LNCaP clone FGC (cell line): ENCODE measurements around the gene USP9Y.
"Not testable (repeated sequence)": the region's sequence is repeated elsewhere in the genome, so short reads cannot be mapped to it uniquely, and the experiment has no call there.

ENCODE experiments used
- DNase-seq: peaks from one replicate; pipeline ENCODE4 v3.0.0-alpha.2; 2011; ENCODE audit warnings: low read depth
- H3K4me3 ChIP-seq: 2 replicates; pipeline ENCODE4 v1.5.1; 2011; ENCODE audit warnings: mild to moderate bottlenecking, low read depth, low read length, control low read depth
- CTCF ChIP-seq: IDR thresholded peaks from 2 replicates; pipeline ENCODE4 v1.5.1; 2012; ENCODE audit warnings: mild to moderate bottlenecking; ENCODE audit not compliant: control insufficient read depth, insufficient read depth; ENCODE audit errors: extremely low read depth

Gene USP9Y

GRCh38 chrY:12701181-12701695 lies at the start of gene USP9Y:
Gene USP9Y (plus strand): TSS chrY:12701231. CDS start chrY:12709448, 8,217 bp downstream.
- H3K4me3 ChIP-seq = no peak within 1 kb of the TSS
- DNase-seq = no peak
- no peak for TF ChIP-seq CTCF

- TF ChIP-seq CTCF = no peak
- no peak overlapping the region for H3K4me3 ChIP-seq
- DNase-seq = no peak
Measured at GRCh38 chrY:12651621-12652036, 49.4 kb upstream of the USP9Y start.

- DNase-seq = peak; percentile 52
- H3K4me3 ChIP-seq = peak overlapping the region; percentile 90
Measured at GRCh38 chrY:12661745-12662681, 39.0 kb upstream of the USP9Y start.

GRCh38 chrY:12662745-12663591 lies 38.1 kb upstream of the USP9Y start:
- no peak for TF ChIP-seq CTCF
- DNase-seq = peak; percentile 64
- peak overlapping the region; percentile 90 for H3K4me3 ChIP-seq

More at GRCh38 chrY:12661745-12662681, 39.0 kb upstream of the USP9Y start:
- no peak for TF ChIP-seq CTCF

GRCh38 chrY:12663845-12664244 lies 37.2 kb upstream of the USP9Y start:
- DNase-seq = not testable (repeated sequence)
- peak overlapping the region; percentile 90 for H3K4me3 ChIP-seq

GRCh38 chrY:12678111-12678510 lies 22.9 kb upstream of the USP9Y start:
- no peak for TF ChIP-seq CTCF
- no peak overlapping the region for H3K4me3 ChIP-seq
- DNase-seq = no peak

GRCh38 chrY:12681535-12681934 lies 19.5 kb upstream of the USP9Y start:
- DNase-seq = no peak
- no peak overlapping the region for H3K4me3 ChIP-seq
- TF ChIP-seq CTCF = no peak
